IPS-20b (cell line): ENCODE data around the gene CTDP1.
A peak's percentile ranks its signal among the peaks of the same experiment; 100 is the strongest.

Experiments
- H3K27ac ChIP-seq: one replicate; pipeline ENCODE4 v1.5.1; 2013; ENCODE audit warnings: low read length
- H3K27me3 ChIP-seq: 2 replicates; pipeline ENCODE4 v1.6.1; 2013; ENCODE audit warnings: mild to moderate bottlenecking, low read length, inconsistent platforms; ENCODE audit not compliant: insufficient read depth
- H3K36me3 ChIP-seq: 2 replicates; pipeline ENCODE4 v1.6.1; 2013; ENCODE audit warnings: low read depth, mild to moderate bottlenecking, inconsistent platforms, low read length, moderate library complexity; ENCODE audit not compliant: insufficient read depth
- H3K4me1 ChIP-seq: 2 replicates; pipeline ENCODE4 v1.6.1; 2013; ENCODE audit warnings: mild to moderate bottlenecking, control low read depth, inconsistent platforms, low read length, moderate library complexity; ENCODE audit not compliant: insufficient read depth
- H3K4me3 ChIP-seq: 2 replicates; pipeline ENCODE4 v1.5.1; 2013; ENCODE audit warnings: mild to moderate bottlenecking, low read length, inconsistent platforms
- H3K9ac ChIP-seq: 2 replicates; pipeline ENCODE4 v1.6.1; 2013; ENCODE audit warnings: low read depth, mild to moderate bottlenecking, inconsistent platforms, low read length, moderate library complexity
- H3K9me3 ChIP-seq: 2 replicates; pipeline ENCODE4 v1.6.1; 2013; ENCODE audit warnings: mild to moderate bottlenecking, low read depth, low read length, inconsistent platforms; ENCODE audit not compliant: insufficient read depth

Gene CTDP1

DNA sequence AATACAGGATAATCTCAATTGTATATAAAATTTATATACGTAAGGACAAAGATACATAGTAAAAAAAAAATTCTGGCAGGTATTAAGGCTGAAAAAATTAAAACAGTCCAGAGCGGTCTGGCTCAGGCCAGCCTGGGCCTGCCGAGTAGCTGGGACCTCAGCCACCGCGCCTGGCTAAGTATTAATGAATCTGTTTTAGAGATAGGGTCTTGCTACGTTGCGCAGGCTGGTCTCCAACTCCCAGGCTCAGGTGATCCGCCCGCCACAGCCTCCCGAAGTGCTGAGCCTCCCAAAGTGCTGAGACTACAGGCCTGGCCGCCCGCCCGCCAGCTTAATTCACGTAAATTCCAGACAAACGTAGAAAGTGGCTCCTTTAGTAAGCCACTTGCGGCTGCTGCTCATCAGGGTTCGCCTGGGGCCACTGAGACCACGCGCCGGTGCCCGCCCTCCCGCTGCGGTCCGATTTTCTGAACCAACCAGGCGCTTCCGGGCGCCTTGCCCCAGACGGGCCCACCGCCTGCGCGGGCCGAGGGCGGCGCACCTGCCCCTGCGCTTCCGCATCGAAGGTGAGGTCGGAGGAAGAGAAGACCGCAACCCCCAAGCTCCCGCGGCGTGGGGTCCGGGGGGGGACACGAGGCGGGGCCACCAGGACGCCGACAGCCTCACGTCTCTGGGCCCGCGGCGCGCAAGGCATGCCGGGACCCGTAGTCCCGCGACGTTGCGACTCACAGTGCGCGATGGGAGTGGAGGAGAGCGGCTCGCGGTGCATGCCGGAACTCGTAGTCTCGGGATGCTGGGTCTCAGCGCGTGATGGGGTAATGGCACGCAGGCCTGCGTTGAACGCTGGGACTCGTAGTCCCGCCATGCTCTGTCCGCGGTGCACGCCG is 695 bp upstream of the CTDP1 start:
- Histone ChIP-seq H3K27ac (peak overlapping the region; percentile 81), H3K4me3 (peak overlapping the region; percentile 92), H3K36me3 (no peaks in the 10 kb centered on the region), H3K4me1 (peaks cover 3% of the 10 kb centered on the region; the same call in 1 of the 2 replicates), H3K9ac (peak overlapping the region; percentile 89), H3K27me3 (no peaks in the 10 kb centered on the region), H3K9me3 (no peaks in the 10 kb centered on the region)

DNA sequence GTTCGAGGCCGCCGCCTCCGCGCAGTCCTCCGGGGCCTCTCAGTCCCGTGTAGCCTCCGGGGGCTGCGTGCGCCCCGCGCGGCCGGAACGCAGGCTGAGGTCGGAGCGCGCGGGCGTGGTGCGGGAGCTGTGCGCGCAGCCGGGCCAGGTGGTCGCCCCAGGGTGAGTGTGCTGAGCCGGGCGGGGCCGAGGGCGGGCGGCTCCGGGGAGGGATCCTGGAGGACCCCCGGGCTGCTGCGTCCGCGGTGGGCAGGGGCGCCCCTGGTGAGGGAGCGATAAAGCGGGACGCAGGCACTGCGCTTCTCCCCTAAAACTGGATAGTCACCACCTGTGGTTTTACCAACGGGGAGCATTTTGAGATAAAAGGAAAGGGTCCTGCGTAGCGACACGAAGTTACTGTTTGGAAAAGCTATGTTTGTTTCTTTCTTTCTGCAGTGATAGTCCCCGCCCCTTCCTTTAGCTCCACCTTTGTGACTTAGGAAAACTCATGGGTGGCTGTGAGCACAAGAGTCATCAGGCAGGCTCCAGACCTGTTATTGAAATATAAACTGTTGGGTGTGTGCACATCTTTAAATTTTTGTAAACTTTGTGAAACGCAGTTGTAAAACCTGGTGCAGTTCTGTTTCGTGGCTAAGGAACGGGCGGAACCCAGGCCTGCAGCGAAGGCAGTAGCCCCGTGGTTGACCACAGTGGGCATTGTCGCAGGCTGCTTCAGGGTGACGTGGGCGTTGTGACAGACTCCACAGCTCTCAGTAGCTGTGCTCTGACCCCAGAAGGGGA is 687 bp downstream of the CTDP1 start:
- Histone ChIP-seq H3K27ac (no peak overlapping the region), H3K9me3 (no peaks in the 10 kb centered on the region), H3K4me1 (peaks cover 3% of the 10 kb centered on the region; the same call in 1 of the 2 replicates), H3K4me3 (peak overlapping the region; percentile 92), H3K27me3 (no peaks in the 10 kb centered on the region), H3K36me3 (no peaks in the 10 kb centered on the region), H3K9ac (peak overlapping the region; percentile 89; the same call in 1 of the 2 replicates)

DNA sequence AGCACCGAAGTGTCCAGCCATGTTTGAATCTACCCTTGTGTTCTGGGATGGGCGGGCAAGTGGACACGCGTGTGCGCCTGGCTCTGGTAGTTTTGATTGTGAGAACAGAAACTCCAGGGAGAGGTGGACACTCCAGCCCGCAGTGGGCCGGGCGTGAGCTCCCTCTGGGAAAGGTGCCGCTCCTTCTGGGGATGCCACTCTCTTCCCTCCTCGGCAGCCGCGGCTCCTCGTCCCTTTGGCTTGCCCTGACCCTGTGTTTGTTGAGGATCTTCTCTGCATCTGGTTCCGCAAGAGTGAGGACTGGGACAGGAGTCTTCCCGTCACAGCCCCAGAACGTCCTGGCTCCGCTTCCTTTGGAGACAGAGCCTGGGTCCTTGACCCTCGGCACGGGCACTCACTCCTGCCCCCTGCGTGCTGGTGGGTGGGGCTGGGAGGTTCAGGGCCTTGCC is 1.3 kb downstream of the CTDP1 start:
- Histone ChIP-seq H3K4me1 (peaks cover 3% of the 10 kb centered on the region; the same call in 1 of the 2 replicates), H3K27ac (no peak overlapping the region), H3K4me3 (peak overlapping the region; percentile 92), H3K36me3 (no peaks in the 10 kb centered on the region), H3K9ac (peak overlapping the region; percentile 89; the same call in 1 of the 2 replicates), H3K27me3 (no peaks in the 10 kb centered on the region), H3K9me3 (no peaks in the 10 kb centered on the region)

DNA sequence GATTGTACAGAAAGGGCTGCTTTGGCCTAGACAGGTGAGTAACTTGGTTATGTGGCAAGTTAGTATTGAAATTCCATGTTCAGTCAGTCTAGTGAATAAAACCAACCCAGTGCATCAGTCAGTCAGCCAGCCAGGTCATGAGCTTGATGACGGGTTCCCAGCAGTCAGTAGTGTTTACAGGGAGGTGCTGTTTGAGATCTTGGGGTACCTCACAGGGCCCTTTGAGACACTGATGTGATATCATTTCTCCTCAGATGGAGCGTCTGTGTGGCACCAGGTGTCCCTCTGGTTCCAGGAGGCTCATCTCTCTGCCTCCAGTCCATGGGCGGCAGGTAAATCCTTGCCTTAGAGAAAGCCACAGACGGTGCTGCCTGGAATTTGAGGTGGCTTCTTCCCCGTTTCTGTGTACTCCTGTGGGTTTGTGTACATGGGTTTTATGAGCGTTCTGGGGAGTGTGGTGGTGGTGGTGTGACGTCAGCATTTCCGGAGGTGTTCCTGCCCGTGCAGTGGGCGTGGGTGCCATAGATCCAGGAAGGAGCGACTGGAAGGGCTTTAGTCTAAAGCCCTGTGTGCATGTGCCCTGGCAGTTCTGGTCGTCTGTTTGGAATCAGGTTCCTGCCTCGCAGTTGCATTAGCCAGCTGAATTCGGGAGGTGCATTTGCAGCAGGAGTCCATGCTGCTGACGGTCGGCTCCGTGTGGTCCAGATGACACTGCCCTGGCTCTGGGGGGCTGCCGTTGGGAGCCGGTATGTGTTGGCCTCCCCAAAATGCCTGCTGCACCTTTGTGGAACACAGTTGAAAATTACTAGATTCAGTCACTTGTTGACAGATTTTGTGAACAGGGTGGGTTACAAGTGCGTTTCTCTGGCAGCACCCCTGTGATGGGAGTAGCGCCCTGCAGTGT is 2.1 kb downstream of the CTDP1 start:
- H3K36me3 ChIP-seq = no peaks in the 10 kb centered on the region
- peaks cover 3% of the 10 kb centered on the region; the same call in 1 of the 2 replicates for H3K4me1 ChIP-seq
- H3K9ac ChIP-seq = no peak overlapping the region
- H3K4me3 ChIP-seq = peak overlapping the region; percentile 92; the same call in 1 of the 2 replicates
- H3K9me3 ChIP-seq = no peaks in the 10 kb centered on the region
- H3K27ac ChIP-seq = no peak overlapping the region
- H3K27me3 ChIP-seq = no peaks in the 10 kb centered on the region

DNA sequence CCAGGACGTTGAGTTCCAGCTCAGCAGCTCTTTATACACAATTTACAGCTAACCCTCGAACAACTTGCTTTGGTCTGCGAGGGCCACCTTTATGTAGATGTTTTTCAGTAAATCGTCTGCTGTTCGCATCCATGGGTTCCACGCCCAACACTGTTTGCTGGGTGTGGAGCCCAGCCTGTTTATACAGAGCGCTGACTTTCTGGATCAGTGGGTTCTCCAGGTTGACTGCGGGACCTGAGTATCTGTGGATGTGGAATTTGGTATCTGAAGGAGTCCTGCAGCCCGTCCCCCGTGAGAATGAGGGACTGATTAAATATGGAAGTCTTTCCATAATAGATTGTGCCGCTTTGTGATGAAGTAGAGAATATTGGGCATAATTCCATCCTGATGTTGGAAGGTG is 2.9 kb downstream of the CTDP1 start:
- H3K4me1 ChIP-seq = peaks cover 3% of the 10 kb centered on the region; the same call in 1 of the 2 replicates
- H3K9me3 ChIP-seq = no peaks in the 10 kb centered on the region
- H3K27me3 ChIP-seq = no peaks in the 10 kb centered on the region
- H3K4me3 ChIP-seq = no peak overlapping the region
- no peak overlapping the region for H3K9ac ChIP-seq
- no peak overlapping the region for H3K27ac ChIP-seq
- H3K36me3 ChIP-seq = no peaks in the 10 kb centered on the region

DNA sequence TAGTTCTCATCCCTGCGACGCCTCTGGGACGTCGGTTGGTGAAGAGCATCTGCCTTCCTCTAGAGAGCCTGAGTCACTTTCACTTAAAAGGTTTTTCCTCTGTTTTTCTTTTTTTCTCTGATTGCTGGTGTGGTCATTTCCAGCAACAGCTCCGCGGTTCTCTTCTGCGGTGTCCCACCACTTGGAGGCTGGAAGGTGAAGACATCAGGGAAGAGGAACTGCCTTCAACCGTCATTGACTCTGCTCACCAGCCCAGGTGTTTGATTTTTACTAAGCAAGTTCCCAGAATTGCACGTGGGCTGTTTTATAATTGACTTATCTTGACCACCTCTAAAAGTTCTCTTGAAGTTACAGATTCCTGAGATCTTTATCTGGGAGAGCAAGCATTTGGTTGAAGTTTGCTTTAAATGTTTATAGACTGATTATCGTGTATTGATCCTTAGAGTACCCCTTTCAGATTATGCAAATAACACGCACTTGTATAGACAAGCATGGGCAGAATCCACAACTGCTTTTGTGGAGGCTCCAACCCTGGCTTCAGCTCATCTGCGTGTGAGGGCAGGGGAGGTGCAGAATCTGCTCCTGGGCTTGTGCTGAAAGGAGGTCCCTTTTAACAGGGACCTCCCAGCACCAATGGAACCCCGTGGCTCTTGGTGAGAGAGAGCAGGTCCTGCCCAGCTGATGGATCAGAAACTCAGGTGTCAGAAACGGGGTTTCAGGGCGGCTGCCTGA is 3.5 kb downstream of the CTDP1 start:
- H3K4me3 ChIP-seq = no peak overlapping the region
- H3K9ac ChIP-seq = no peak overlapping the region
- H3K27me3 ChIP-seq = no peaks in the 10 kb centered on the region
- no peak overlapping the region for H3K27ac ChIP-seq
- no peaks in the 10 kb centered on the region for H3K36me3 ChIP-seq
- H3K4me1 ChIP-seq = peaks cover 3% of the 10 kb centered on the region
- H3K9me3 ChIP-seq = no peaks in the 10 kb centered on the region

DNA sequence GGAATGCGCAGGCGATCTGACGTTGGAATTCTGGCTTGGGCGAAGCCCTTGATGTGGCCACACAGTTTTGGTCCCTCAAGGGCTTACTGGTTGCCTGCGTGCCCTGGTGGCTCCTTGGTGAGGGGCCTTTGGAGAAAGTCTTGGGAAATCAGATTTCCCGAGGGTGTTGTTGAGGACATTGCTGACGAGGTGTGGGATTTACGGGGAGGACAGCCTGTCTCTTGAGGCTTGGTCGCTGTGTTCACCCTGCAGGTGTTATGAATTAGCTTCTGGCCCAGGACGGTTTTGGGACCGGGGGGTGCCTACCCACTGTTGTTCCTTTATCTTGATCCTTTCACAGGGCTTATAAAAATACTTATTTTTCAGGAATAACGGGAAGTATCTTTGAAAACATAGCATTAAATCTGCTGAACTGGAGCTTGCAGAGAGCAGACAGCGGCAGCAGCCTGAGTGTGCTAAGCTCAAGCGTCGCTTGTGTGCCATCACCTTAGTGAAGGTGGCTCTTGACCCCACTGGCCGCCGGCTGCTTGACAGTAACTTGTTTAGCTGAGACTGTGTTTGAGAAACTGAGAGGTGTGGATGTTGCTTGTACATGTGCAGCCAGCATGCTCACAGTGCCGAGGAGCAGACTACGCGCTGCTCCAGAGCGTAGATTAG is 4.2 kb downstream of the CTDP1 start:
- H3K4me1 ChIP-seq = no peaks in the 10 kb centered on the region; the same call in 1 of the 2 replicates
- H3K9me3 ChIP-seq = no peaks in the 10 kb centered on the region
- no peak overlapping the region for H3K9ac ChIP-seq
- no peak overlapping the region for H3K27ac ChIP-seq
- no peaks in the 10 kb centered on the region for H3K27me3 ChIP-seq
- no peak overlapping the region for H3K4me3 ChIP-seq
- H3K36me3 ChIP-seq = no peaks in the 10 kb centered on the region

DNA sequence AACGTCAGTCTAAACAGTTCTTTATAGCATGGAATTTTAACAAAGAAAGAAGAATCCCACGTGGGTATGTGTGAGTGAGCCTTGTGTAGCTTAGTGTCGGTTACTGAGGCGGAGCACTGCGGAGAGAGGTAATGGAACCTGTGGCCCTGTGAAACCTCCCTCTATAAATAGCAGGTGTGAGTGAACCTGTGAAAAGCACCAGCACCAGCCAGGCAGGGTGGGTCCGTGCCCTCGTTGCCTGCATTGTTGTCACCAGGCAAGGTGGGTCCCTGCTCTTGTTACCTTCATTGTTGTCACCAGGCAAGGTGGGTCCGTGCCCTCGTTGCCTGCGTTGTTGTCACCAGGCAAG is 4.7 kb downstream of the CTDP1 start:
- no peak overlapping the region for H3K4me3 ChIP-seq

DNA sequence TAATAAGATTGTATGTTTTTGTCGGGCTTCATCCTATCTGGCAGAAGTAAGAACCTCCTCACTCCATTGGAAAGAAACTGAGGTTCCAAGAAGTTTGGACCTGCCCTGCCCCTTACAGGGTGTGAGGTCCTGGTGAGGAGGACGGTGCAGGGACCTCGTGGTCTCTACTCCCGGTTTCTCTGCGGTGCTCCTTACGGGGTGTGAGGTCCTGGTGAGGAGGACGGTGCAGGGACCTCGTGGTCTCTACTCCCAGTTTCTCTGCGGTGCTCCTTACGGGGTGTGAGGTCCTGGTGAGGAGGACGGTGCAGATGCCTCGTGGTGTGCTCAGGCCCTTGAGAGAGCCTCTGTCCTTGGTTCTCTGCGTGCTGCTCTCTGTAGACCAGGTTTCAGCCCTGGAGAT is 5.2 kb downstream of the CTDP1 start:
- Histone ChIP-seq H3K9ac (no peak overlapping the region), H3K27ac (no peak overlapping the region), H3K36me3 (no peaks in the 10 kb centered on the region), H3K9me3 (no peaks in the 10 kb centered on the region), H3K4me3 (no peak overlapping the region), H3K4me1 (no peaks in the 10 kb centered on the region; the same call in 1 of the 2 replicates), H3K27me3 (no peaks in the 10 kb centered on the region)

More for the DNA sequence above, 4.7 kb downstream of the CTDP1 start:
- H3K4me1 ChIP-seq = no peaks in the 10 kb centered on the region; the same call in 1 of the 2 replicates
- H3K27me3 ChIP-seq = no peaks in the 10 kb centered on the region
- H3K9me3 ChIP-seq = no peaks in the 10 kb centered on the region
- no peaks in the 10 kb centered on the region for H3K36me3 ChIP-seq
- H3K9ac ChIP-seq = no peak overlapping the region
- H3K27ac ChIP-seq = no peak overlapping the region

DNA sequence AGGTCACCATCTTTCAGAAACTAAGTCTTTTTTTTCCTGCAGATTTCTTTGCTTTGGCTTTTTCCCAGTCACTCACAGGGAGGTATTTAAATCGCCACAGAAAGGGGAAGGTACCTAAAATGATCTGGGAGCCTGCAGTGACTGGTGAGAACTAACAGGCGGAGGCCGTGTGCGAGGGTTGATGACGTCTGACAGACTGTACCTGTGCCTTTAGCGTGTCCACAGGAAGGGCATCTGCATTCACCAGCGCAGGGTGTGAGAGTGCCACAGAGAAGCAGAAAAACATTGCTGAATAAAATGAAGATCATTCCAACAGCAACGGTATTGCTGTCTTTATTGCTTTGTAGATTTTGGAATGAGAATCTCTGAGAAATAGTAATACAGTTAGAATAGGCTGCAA is 5.7 kb downstream of the CTDP1 start:
- Histone ChIP-seq H3K27me3 (no peaks in the 10 kb centered on the region), H3K9me3 (no peaks in the 10 kb centered on the region), H3K36me3 (no peaks in the 10 kb centered on the region), H3K27ac (no peak overlapping the region), H3K9ac (no peak overlapping the region), H3K4me3 (no peak overlapping the region), H3K4me1 (no peaks in the 10 kb centered on the region; the same call in 1 of the 2 replicates)
